Uterus (tissue), 4 donors: Measurements from ENCODE around the gene HIPK2. TPM values are rescaled to one million over a fixed set of nuclear protein-coding genes. Genes with fewer than 3 reads are reported as not detected.
A peak's percentile ranks its signal among the peaks of the same experiment; 100 is the strongest.

Experiments used
- DNase-seq, 2 donors: peaks; one replicate each; pipeline ENCODE4 v3.0.0-alpha.2; 2019 to 2020
- H3K27ac ChIP-seq, 2 donors: fragments of 200-600 bp; sonication (generic); 1 replicate in 1 of 2; 2 replicates in 1 of 2; pipeline ENCODE4 v1.5.1; 2016 to 2018
- H3K27me3 ChIP-seq, 2 donors: fragments of 200-600 bp; sonication (generic); one replicate each; pipeline ENCODE4 v1.5.1; 2018 to 2019; ENCODE audit warnings: control low read depth in 1 of 2
- H3K36me3 ChIP-seq, 2 donors: fragments of 200-600 bp; sonication (generic); one replicate each; pipeline ENCODE4 v1.5.1; 2019; ENCODE audit warnings: control low read depth in 1 of 2
- H3K4me1 ChIP-seq, 2 donors: fragments of 200-600 bp; sonication (generic); one replicate each; pipeline ENCODE4 v1.5.1; 2018 to 2019; ENCODE audit warnings: control low read depth in 1 of 2
- H3K4me3 ChIP-seq, 2 donors: fragments of 200-600 bp; sonication (generic); 1 replicate in 1 of 2; 2 replicates in 1 of 2; pipeline ENCODE4 v1.5.1; 2018 to 2019; ENCODE audit warnings: mild to moderate bottlenecking in 1 of 2
- H3K9me3 ChIP-seq, 2 donors: fragments of 200-600 bp; sonication (generic); one replicate each; pipeline ENCODE4 v1.5.1; 2019; ENCODE audit warnings: control low read depth in 1 of 2
- CTCF ChIP-seq, 4 experiments: fragments of 200-600 bp in 2 of 4; fragments of 450-650 bp in 2 of 4; sonication (generic) in 2 of 4; IDR thresholded peaks; one replicate each; pipeline ENCODE4 v1.5.1; 2016 to 2019; ENCODE audit warnings: antibody characterized with exemption in 4 of 4, mild to moderate bottlenecking in 2 of 4, moderate library complexity in 1 of 4
- POLR2A ChIP-seq, 2 donors: fragments of 450-650 bp; IDR thresholded peaks; one replicate each; pipeline ENCODE4 v1.6.1; 2016; ENCODE audit warnings: antibody characterized with exemption in 2 of 2, mild to moderate bottlenecking in 1 of 2, moderate library complexity in 1 of 2
- intact Hi-C: fragments of 100-400 bp; cut with DNase I; formaldehyde crosslinking; loops from one replicate; pipeline ENCODE4 v1.15.1; 2023; ENCODE audit warnings: low total_unique reads
- total RNA-seq, 4 donors: library from RNA; depleted of rRNA in 3 of 4; stranded (reverse); fragments of >200 nt in 3 of 4; gene quantifications; one replicate each; pipeline versions ENCODE4 v1.1.0 to v1.2.4, GENCODE V29; 2014 to 2023
- donor health status: DM: yes; HTN: yes; CAD: no.

The HIPK2 gene
- total RNA-seq, 4 donors from 2014 or later = 9.4 to 65.8 (median 19.2) TPM

GRCh38 chr7:139746652-139747051 is 31.1 kb downstream of the HIPK2 start:
- Histone ChIP-seq H3K9me3 (no peaks in the 10 kb centered on the region), H3K4me3 (no peak overlapping the region), H3K4me1 (peaks cover 0 to 13% of the 10 kb centered on the region in 2 donors), H3K27me3 (no peaks in the 10 kb centered on the region), H3K27ac (no peak overlapping the region), H3K36me3 (no peaks in the 10 kb centered on the region)
- TF ChIP-seq POLR2A (IDR thresholded peaks at IDR 0.05) (no peak), CTCF (IDR thresholded peaks at IDR 0.05) (no peak)
- DNase-seq = no peak
- intact Hi-C loops = no loop called here

GRCh38 chr7:139745678-139746143 is 32.1 kb downstream of the HIPK2 start:
- peak in 1 of 2 donors; percentile 55 for DNase-seq
- Histone ChIP-seq H3K4me1 (peaks cover 0 to 13% of the 10 kb centered on the region in 2 donors), H3K27me3 (no peaks in the 10 kb centered on the region), H3K4me3 (no peak overlapping the region), H3K36me3 (no peaks in the 10 kb centered on the region), H3K27ac (peak overlapping the region; percentile 24 to 57), H3K9me3 (no peaks in the 10 kb centered on the region)
- TF ChIP-seq POLR2A (IDR thresholded peaks at IDR 0.05) (no peak), CTCF (IDR thresholded peaks at IDR 0.05) (no peak)
- intact Hi-C loops = no loop called here

- DNase-seq = peak; percentile 38 to 39
- Histone ChIP-seq H3K4me1 (peaks cover 0 to 13% of the 10 kb centered on the region in 2 donors), H3K4me3 (no peak overlapping the region), H3K27me3 (no peaks in the 10 kb centered on the region), H3K36me3 (no peaks in the 10 kb centered on the region), H3K9me3 (no peaks in the 10 kb centered on the region), H3K27ac (peak overlapping the region; percentile 24 to 57)
- intact Hi-C loops = no loop called here
- TF ChIP-seq CTCF (IDR thresholded peaks at IDR 0.05) (no peak), POLR2A (IDR thresholded peaks at IDR 0.05) (no peak)
Observed at GRCh38 chr7:139744768-139745677, 32.8 kb downstream of the HIPK2 start.

GRCh38 chr7:139743967-139744767 is 33.6 kb downstream of the HIPK2 start:
- peak overlapping the region in 1 of 2 donors; percentile 57 for H3K27ac ChIP-seq
- H3K27me3 ChIP-seq = no peaks in the 10 kb centered on the region
- no peaks in the 10 kb centered on the region for H3K9me3 ChIP-seq
- intact Hi-C loops = no loop called here
- DNase-seq = no peak
- peaks cover 0 to 13% of the 10 kb centered on the region in 2 donors for H3K4me1 ChIP-seq
- H3K4me3 ChIP-seq = no peak overlapping the region
- H3K36me3 ChIP-seq = no peaks in the 10 kb centered on the region
- TF ChIP-seq CTCF (IDR thresholded peaks at IDR 0.05) (no peak), POLR2A (IDR thresholded peaks at IDR 0.05) (no peak)
